AG04449 (cell line): ENCODE data around the gene B3GAT2.

Experiments
- CTCF ChIA-PET: fragments of 350-600 bp; formaldehyde crosslinking; extraction: SDS; loops from one replicate; lab custom pipeline; 2021; ENCODE audit warnings: antibody characterized with exemption; lab: Yijun Ruan, JAX
- POLR2A ChIA-PET: fragments of 400-600, 350-600 bp; formaldehyde crosslinking; extraction: SDS; loops from one replicate; lab custom pipeline; 2020; ENCODE audit warnings: antibody characterized with exemption, inconsistent platforms; lab: Yijun Ruan, JAX
- DNase-seq: peaks from one replicate; pipeline ENCODE4 v3.0.0-alpha.2; 2010; ENCODE audit warnings: low read depth, low spot score
- H3K4me3 ChIP-seq: 2 replicates; pipeline ENCODE4 v1.5.1; 2011; ENCODE audit warnings: low read depth, mild to moderate bottlenecking, control low read depth, low read length
- CTCF ChIP-seq: IDR thresholded peaks from one replicate; pipeline ENCODE4 v1.5.1; 2011; ENCODE audit warnings: mild to moderate bottlenecking, moderate library complexity, low read length, control low read depth, inconsistent platforms; ENCODE audit not compliant: insufficient read depth; ENCODE audit errors: missing control alignments

The B3GAT2 gene

DNA sequence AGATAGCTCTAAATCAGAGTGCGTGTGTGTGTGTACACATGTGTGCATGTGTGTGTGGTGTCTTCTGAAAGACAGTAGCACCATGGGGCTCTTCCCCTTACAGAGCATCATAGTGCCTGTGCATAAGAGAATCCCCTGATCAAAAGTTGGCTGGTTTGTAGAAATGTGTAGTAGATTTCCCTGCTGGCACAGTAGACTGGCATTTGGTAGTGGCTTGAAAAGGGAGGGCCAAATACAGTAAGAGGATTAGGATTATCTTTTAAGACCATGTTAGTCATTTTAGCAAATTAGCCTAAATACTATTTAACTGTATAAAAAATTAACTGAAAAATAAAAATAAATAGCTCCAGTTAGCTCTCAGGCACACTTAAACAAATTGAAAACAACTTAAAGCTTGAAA lies 112.6 kb downstream of the B3GAT2 start:
- no peak for TF ChIP-seq CTCF
- ChIA-PET CTCF (no interaction called here), POLR2A (no interaction called here)
- DNase-seq: no peak
- H3K4me3 ChIP-seq: no peak overlapping the region

DNA sequence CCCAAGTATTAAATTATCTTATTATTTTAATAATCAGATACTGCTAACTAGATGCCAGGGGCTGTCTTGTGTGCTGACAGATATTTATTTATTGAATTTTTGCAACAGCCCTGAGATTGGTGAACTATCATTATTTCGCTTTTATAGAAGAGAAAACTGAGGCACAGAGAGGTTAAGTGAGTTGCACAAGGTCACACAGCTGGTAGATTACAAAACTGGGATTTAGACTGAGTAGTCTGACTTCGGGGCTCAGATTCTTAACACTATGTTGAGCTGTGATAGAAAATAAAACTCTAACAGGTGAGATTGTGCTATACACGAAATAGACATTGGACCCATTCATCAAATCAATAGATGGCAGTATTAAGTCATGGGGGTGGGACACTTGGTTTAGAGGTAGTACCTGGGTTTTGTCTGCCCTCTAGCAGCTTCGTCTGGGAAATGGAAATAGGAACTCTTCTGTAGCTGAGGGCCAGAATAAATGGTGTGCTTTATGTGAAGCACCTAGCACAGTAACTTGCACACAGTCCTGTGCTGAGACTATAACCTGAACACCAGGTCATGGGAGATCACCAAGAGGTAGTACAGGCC lies 113.4 kb downstream of the B3GAT2 start:
- CTCF ChIA-PET: interaction anchor here (1.2 kb wide), 1 partner anchor 41 kb away, joined by 3 read pairs; no protein-coding TSS in a partner anchor
- POLR2A ChIA-PET: no interaction called here
- TF ChIP-seq CTCF: no peak
- DNase-seq: no peak
- no peak overlapping the region for H3K4me3 ChIP-seq

DNA sequence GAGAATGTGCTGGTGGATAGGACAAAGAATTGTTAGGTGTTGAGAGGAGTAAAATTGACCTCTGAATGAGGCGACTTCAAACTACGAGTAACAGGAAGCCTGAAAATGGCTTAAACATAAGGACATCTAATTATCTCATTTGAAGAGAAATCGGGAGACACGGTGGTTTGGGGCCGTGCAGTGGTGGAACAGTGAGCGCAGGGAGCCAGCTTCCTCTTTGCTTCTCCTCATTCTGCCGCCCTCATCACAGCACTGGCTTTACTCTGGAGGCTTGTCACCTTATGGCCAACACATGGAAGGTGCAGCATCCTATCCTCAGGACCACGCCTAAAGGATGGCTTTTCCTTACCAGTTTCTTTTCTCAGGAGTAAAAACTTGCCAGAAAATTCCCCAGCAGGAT lies 114.3 kb downstream of the B3GAT2 start:
- TF ChIP-seq CTCF: no peak
- POLR2A ChIA-PET: no interaction called here
- DNase-seq: no peak
- no peak overlapping the region for H3K4me3 ChIP-seq
- CTCF ChIA-PET: interaction anchor here (1.2 kb wide), 1 partner anchor 42 kb away, joined by 3 read pairs; no protein-coding TSS in a partner anchor

- no peak for TF ChIP-seq CTCF
- CTCF ChIA-PET: interaction anchor here (2.2 kb wide), 1 partner anchor 154 kb away, joined by 4 read pairs; no protein-coding TSS in a partner anchor
- POLR2A ChIA-PET: no interaction called here
- no peak for DNase-seq
- H3K4me3 ChIP-seq: no peak overlapping the region
These were observed 115.7 kb downstream of the B3GAT2 start for GRCh38 chr6:70841112-70841511.

DNA sequence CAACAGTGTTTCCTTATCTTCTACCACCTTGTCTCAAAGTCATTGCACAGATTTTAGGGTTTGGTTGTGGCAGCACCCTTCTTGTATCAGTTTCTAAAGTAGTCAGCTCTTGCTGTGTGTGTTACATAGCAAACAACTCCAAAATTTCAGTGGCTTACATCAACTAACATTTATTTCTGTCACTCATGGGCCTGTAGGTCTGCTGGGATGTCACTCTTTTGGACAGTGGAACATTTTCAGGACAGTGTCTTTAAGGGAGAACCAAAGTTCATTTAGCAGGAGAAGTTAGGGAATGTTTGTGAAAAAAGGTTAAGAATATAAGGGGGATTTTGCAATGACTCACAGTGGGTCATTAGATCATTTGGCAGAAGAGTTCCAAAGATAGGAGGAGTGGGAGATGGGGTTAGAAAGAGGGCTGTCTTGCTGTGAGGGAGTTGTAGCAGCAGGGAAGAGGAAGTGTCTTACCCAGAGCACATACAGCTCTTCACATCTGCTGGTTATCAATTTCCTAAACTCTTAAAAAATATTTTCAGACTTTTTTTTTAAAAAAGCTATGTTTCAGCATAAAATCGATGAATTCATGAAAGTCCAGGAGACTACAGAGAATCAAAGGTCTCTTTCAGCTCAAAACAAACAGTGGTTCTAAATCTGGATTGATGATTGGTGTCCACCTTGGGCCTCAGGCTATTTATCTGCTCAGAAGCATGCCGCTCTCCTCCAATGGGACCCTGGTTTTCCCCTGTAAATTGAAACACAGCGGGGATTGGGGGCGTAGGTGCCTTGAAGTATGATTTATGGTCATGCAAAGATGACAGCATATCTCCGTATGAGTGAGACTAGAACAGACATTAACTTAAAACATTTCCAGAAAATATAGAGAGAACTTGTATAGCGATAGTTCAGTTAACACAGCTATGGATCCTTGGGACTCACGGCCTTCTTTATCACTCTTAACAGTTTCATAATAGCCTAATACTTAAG lies 117.3 kb downstream of the B3GAT2 start:
- ChIA-PET POLR2A (no interaction called here), CTCF (interaction anchor here (1.3 to 2.2 kb wide), 2 partner anchors 46 to 153 kb away, joined by 3 to 4 read pairs; no protein-coding TSS in a partner anchor)
- TF ChIP-seq CTCF: no peak
- H3K4me3 ChIP-seq: no peak overlapping the region
- no peak for DNase-seq

DNA sequence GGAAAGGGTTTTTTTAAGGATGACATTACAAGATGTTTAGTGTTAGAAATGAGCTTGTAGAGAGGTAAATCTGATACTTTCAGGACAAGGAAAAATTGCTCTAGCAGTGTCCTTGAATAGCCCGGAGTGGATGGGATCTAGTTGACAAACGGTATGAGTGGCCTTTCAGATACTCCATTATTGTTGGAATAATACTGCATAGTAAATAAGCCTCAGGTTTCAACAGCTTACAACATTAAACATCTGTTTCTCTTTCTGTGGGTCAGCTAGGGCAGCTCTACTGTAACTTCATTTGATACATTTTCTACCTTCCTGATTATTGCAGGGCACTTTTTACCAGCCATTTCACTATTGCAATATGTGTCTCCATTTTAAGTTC lies 118.0 kb downstream of the B3GAT2 start:
- POLR2A ChIA-PET: no interaction called here
- CTCF ChIA-PET: interaction anchor here (1.3 to 2.2 kb wide), 2 partner anchors 47 to 152 kb away, joined by 3 to 4 read pairs; no protein-coding TSS in a partner anchor
- no peak overlapping the region for H3K4me3 ChIP-seq
- no peak for DNase-seq
- TF ChIP-seq CTCF: no peak
